Psoas muscle (tissue), 8 donors: ENCODE results near the gene GOLGB1. TPM values are rescaled to one million over a fixed set of nuclear protein-coding genes. Genes with fewer than 3 reads are reported as not detected.

ENCODE experiments used
- ATAC-seq, 4 donors: fragments of 200-7000 bp; cut with Tn5 transposase; one replicate each; pipeline ENCODE4 v1.9.1; 2020; ENCODE audit warnings: moderate library complexity in 3 of 4, mild to moderate bottlenecking in 2 of 4
- DNase-seq, 2 donors: peaks; one replicate each; pipeline ENCODE4 v3.0.0-alpha.2; 2020
- H3K27ac ChIP-seq: fragments of 200-600 bp; one replicate; pipeline ENCODE4 v1.8.0; 2022
- H3K27me3 ChIP-seq, 3 donors: fragments of 200-600 bp in 1 of 3; one replicate each; pipeline versions ENCODE4 v1.6.1 to v1.8.0; 2013 to 2022; ENCODE audit warnings: low read length in 2 of 3, mild to moderate bottlenecking in 2 of 3, moderate library complexity in 1 of 3; ENCODE audit not compliant: insufficient read depth in 3 of 3
- H3K36me3 ChIP-seq, 2 donors: fragments of 200-600 bp in 1 of 2; one replicate each; pipeline versions ENCODE4 v1.6.1 to v1.8.0; 2013 to 2022; ENCODE audit warnings: low read depth in 1 of 2, mild to moderate bottlenecking in 1 of 2, moderate library complexity in 1 of 2; ENCODE audit not compliant: insufficient read depth in 1 of 2
- H3K4me1 ChIP-seq: fragments of 200-600 bp; one replicate; pipeline ENCODE4 v1.8.0; 2022
- H3K4me3 ChIP-seq: fragments of 200-600 bp; one replicate; pipeline ENCODE4 v1.8.0; 2022; ENCODE audit warnings: mild to moderate bottlenecking
- H3K9me3 ChIP-seq: fragments of 200-600 bp; one replicate; pipeline ENCODE4 v1.8.0; 2022
- WGBS, 3 donors: extraction: QIAGEN DNeasy Blood & Tissue Kit; methylation state at CpG; one replicate each; pipeline versions ENCODE4 v1.1.6 to v1.1.7; 2013; 5-methylcytosine and 5-hydroxymethylcytosine counted together
- intact Hi-C, 2 donors: fragments of 100-400 bp; cut with DNase I; formaldehyde crosslinking; loops; one replicate each; pipeline versions ENCODE4 v1.11.0 to v1.14.2; 2022
- polyA plus RNA-seq, 3 donors: library from polyadenylated mRNA; stranded (reverse); fragments of 200-250 nt; gene quantifications; one replicate each; pipeline ENCODE4 v1.2.3, GENCODE V29; 2013
- total RNA-seq, 4 donors: library from RNA; stranded (reverse); fragmentation: NEBNext Ultra II Directional in 2 of 4; extraction: Animal tissue kit (Norgen Biotek cat#: 25700) in 2 of 4; gene quantifications; one replicate each; pipeline versions ENCODE4 v1.2.1 to v1.2.4, GENCODE V29; 2021 to 2023
- TF ChIP-seq, protein P1 (sequence below): fragments of 200-600 bp; IDR thresholded peaks from one replicate; pipeline ENCODE4 v1.8.0; 2022; ENCODE audit warnings: antibody characterized with exemption
- donor health status: healthy with polysubstance abuse.
- donor health status: DM: no; HTN: no; CAD: no; lungs with moderate emphysema.
- donor health status: Bipolar disorder and iron deficiency.
- donor health status: healthy.
- donor health status: DM: yes; HTN: yes; CAD: no.
- donor health status: DM: no; HTN: no; CAD: no.
- donor health status: DM: no; HTN: no; CAD: no.
- donor health status: DM: yes; HTN: yes; CAD: no.

Gene GOLGB1
- total and polyA plus RNA-seq, 7 donors: 7.5 to 30.7 (median 20.6) TPM

DNA sequence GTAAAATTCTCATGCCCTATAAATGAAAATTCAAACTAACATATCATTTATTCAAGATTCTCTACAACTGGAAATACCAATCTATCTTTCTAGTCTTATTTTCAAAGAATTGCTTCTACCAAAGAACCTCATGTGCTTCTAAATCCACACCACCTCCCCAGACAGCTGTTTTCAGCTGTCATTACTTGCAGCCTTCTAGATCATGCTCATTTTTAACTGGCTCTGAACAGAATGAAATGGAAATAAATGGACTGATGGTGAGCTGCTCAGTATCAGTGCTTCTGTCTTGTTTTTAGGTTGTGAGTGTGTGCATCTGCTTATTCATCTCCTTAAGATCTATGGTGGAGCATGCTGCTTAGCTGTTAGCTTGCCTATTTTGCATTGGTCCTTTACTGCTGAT is 29.4 kb downstream of the GOLGB1 start:
- no peak for DNase-seq
- TF ChIP-seq, protein P1, sequence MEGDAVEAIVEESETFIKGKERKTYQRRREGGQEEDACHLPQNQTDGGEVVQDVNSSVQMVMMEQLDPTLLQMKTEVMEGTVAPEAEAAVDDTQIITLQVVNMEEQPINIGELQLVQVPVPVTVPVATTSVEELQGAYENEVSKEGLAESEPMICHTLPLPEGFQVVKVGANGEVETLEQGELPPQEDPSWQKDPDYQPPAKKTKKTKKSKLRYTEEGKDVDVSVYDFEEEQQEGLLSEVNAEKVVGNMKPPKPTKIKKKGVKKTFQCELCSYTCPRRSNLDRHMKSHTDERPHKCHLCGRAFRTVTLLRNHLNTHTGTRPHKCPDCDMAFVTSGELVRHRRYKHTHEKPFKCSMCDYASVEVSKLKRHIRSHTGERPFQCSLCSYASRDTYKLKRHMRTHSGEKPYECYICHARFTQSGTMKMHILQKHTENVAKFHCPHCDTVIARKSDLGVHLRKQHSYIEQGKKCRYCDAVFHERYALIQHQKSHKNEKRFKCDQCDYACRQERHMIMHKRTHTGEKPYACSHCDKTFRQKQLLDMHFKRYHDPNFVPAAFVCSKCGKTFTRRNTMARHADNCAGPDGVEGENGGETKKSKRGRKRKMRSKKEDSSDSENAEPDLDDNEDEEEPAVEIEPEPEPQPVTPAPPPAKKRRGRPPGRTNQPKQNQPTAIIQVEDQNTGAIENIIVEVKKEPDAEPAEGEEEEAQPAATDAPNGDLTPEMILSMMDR: no peak
- H3K27me3 ChIP-seq: no peaks in the 10 kb centered on the region
- H3K9me3 ChIP-seq: no peaks in the 10 kb centered on the region
- H3K27ac ChIP-seq: no peak overlapping the region
- H3K4me1 ChIP-seq: no peaks in the 10 kb centered on the region
- ATAC-seq: no peak
- H3K4me3 ChIP-seq: no peak overlapping the region
- intact Hi-C loops: loop anchor here in 1 of 2 donors (10.0 kb wide), 1 partner anchor 65 kb away; no protein-coding TSS in a partner anchor
- H3K36me3 ChIP-seq: peaks cover 21 to 100% of the 10 kb centered on the region in 2 donors

DNA sequence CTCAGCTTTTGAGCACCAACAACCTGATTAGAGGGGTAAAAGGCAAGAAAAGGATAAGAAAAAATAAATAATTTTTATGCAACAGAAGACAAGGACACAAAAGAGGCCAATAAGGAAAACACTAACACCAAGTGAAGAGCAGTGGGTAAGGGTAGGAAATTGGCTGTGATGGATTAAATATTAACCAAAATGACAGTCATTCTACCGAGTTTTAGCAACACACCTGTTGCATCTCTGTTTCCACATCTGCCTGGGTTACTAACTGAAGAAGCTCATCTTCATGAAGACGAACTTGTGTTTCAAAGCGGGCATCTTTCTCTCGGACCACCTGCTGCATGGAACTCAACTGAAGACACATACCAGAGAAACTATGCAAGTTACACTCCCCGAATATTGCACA is 30.1 kb downstream of the GOLGB1 start:
- H3K4me3 ChIP-seq: no peak overlapping the region
- intact Hi-C loops: no loop called here
- H3K36me3 ChIP-seq: peaks cover 21 to 100% of the 10 kb centered on the region in 2 donors

DNA sequence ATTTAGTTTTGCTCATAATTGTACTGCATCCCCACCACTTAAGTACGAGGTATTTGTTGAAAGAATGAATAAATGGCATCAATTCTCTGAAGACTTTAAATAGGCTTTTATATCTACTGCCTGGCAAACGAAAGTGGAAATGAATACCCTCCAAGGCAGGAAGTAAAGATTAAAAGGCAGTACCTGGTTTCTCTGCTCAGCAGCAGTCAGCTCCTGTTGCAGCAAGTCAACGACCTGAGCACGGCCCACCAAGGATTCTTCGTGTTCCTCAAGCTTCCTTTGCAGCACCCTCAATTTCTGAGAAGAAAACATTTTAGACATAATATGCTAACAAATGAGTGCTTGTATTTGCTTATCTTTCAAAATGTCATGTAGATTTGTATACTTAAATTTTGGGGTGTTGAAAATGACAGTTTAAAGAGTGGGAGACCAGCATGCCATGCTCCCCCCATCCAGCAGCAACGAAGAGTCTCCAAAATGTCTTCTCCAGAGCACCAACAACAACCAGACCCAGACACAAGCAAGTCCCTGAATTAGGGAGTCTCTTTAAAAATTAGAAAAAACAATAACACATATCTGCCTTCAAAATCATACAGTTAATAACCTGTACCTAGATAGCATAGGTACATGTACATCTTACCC is 31.2 kb downstream of the GOLGB1 start:
- no peaks in the 10 kb centered on the region for H3K9me3 ChIP-seq
- WGBS, 3 donors: 85 to 93% (median 89%) methylated on average over 6 of the region's 6 CpGs
- peaks cover 14 to 100% of the 10 kb centered on the region in 2 donors for H3K36me3 ChIP-seq
- intact Hi-C loops: no loop called here
- H3K27ac ChIP-seq: no peak overlapping the region
- H3K4me1 ChIP-seq: no peaks in the 10 kb centered on the region
- H3K4me3 ChIP-seq: no peak overlapping the region
- H3K27me3 ChIP-seq: no peaks in the 10 kb centered on the region
- DNase-seq: no peak
- TF ChIP-seq, protein P1: no peak
- no peak for ATAC-seq

More for the DNA sequence above, 30.1 kb downstream of the GOLGB1 start:
- no peak for DNase-seq
- H3K27ac ChIP-seq: no peak overlapping the region
- WGBS, 3 donors: 63 to 70% (median 66%) methylated on average over 5 of the region's 5 CpGs
- TF ChIP-seq, protein P1: no peak
- H3K9me3 ChIP-seq: no peaks in the 10 kb centered on the region
- no peaks in the 10 kb centered on the region for H3K4me1 ChIP-seq
- no peaks in the 10 kb centered on the region for H3K27me3 ChIP-seq
- ATAC-seq: no peak

DNA sequence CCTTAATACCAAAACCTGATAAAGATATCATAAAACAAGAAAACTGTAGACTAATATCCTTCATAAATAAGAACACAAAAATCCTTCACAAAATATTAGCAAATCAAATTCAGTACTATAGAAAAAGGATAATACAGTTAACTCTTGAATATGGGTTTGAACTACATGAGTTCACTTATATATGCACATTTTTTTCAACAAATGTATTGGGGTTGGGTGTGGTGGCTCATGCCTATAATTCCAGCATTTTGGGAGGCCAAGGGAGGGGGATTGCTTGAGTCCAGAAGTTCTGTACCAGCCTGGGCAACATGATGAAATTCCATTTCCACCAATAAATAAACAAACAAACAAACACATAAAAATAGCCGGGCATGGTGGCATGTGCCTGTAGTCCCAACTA is 39.2 kb downstream of the GOLGB1 start:
- DNase-seq (no peak), ATAC-seq (no peak)
- Histone ChIP-seq H3K9me3 (no peaks in the 10 kb centered on the region), H3K4me1 (no peaks in the 10 kb centered on the region), H3K27me3 (no peaks in the 10 kb centered on the region), H3K36me3 (peaks cover 0 to 55% of the 10 kb centered on the region in 2 donors), H3K4me3 (no peak overlapping the region), H3K27ac (no peak overlapping the region)
- TF ChIP-seq, protein P1: no peak
- intact Hi-C loops: no loop called here
- WGBS, 3 donors: 47 to 100% (median 50%) methylated on average over 1 of the region's 1 CpG
